Measurements from ENCODE around the gene SGCE. TPM values are rescaled to one million over a fixed set of nuclear protein-coding genes. Genes with fewer than 3 reads are reported as not detected.

The SGCE gene
- total and polyA plus RNA-seq, 9 of the 15 experiments (the other 6 are each of a cell fraction or from before 2014, with no cell fraction given) = 0.09 to 0.46 (median 0.28) TPM; not detected in 5

DNA sequence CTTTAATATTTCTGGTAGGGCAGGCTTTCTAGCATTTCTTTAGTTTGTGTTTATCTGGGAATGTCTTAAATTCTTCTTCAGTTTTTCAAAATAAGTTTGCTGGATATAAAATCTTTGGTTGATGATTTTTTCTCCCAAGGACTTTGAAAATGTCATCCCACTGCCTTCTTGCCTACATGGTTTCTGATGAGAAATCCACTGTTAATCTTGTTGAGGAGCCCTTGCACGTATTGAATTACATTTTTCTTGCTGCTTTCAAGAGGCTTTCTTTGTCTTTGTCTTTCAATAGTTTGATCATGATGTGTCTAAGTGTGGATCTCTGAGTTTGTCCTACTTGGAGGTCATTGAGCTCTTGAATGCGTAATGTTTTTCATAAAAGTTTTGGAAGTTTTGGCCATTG is 80.3 kb downstream of the SGCE start:
- no peak for TF ChIP-seq ZNF408 (CRISPR knock-in tag; IDR thresholded peaks at IDR 0.05; ENCODE audit: low read depth)
- no peak for TF ChIP-seq SIX5 (IDR thresholded peaks at IDR 0.05; ENCODE audit: borderline replicate concordance in 1 of 2, insufficient read depth in 1 of 2, low read depth in 1 of 2, low read length in 2 of 2)
- no peak for TF ChIP-seq KLF6 (CRISPR knock-in tag; IDR thresholded peaks at IDR 0.05; ENCODE audit: borderline replicate concordance)
- TF ChIP-seq SRSF9 (IDR thresholded peaks at IDR 0.05; ENCODE audit: borderline replicate concordance, low read depth, low read length) = no peak
- TF ChIP-seq FOXA3 (CRISPR knock-in tag; conservative IDR thresholded peaks at IDR 0.05 in 1 of 2, IDR thresholded peaks at IDR 0.05 in 1 of 2) = no peak
- TF ChIP-seq, protein P1, sequence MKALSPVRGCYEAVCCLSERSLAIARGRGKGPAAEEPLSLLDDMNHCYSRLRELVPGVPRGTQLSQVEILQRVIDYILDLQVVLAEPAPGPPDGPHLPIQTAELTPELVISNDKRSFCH (CRISPR knock-in tag; IDR thresholded peaks at IDR 0.05) = no peak
- TF ChIP-seq, protein P1 (tag; IDR thresholded peaks at IDR 0.05) = no peak
- TF ChIP-seq STAG1 (CRISPR knock-in tag; IDR thresholded peaks at IDR 0.05; ENCODE audit: borderline replicate concordance) = no peak
- no peak for TF ChIP-seq EP400 (IDR thresholded peaks at IDR 0.05)
- TF ChIP-seq JUND (IDR thresholded peaks at IDR 0.05; ENCODE audit: borderline replicate concordance, low read depth, low read length) = no peak
- no peak for TF ChIP-seq JUND (tag; IDR thresholded peaks at IDR 0.05; ENCODE audit: borderline replicate concordance, low read depth, low read length)
- TF ChIP-seq HNRNPK (IDR thresholded peaks at IDR 0.05; ENCODE audit: low read depth, low read length, poor library complexity, severe bottlenecking) = no peak
- no peak for TF ChIP-seq KAT8 (IDR thresholded peaks at IDR 0.05; ENCODE audit: low read depth)
- TF ChIP-seq, protein P2, sequence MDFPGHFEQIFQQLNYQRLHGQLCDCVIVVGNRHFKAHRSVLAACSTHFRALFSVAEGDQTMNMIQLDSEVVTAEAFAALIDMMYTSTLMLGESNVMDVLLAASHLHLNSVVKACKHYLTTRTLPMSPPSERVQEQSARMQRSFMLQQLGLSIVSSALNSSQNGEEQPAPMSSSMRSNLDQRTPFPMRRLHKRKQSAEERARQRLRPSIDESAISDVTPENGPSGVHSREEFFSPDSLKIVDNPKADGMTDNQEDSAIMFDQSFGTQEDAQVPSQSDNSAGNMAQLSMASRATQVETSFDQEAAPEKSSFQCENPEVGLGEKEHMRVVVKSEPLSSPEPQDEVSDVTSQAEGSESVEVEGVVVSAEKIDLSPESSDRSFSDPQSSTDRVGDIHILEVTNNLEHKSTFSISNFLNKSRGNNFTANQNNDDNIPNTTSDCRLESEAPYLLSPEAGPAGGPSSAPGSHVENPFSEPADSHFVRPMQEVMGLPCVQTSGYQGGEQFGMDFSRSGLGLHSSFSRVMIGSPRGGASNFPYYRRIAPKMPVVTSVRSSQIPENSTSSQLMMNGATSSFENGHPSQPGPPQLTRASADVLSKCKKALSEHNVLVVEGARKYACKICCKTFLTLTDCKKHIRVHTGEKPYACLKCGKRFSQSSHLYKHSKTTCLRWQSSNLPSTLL (IDR thresholded peaks at IDR 0.05) = no peak
- TF ChIP-seq RAD51 (IDR thresholded peaks at IDR 0.05; ENCODE audit: borderline replicate concordance, low read depth) = no peak
- no peak for TF ChIP-seq HMG20B (CRISPR knock-in tag; IDR thresholded peaks at IDR 0.05)
- no peak for TF ChIP-seq ZNF644 (tag; IDR thresholded peaks at IDR 0.05; ENCODE audit: low read depth)
- no peak for TF ChIP-seq ZNF764 (CRISPR knock-in tag; IDR thresholded peaks at IDR 0.05; ENCODE audit: low read depth)
- TF ChIP-seq SMARCE1 (IDR thresholded peaks at IDR 0.05) = no peak
- TF ChIP-seq, protein P3, sequence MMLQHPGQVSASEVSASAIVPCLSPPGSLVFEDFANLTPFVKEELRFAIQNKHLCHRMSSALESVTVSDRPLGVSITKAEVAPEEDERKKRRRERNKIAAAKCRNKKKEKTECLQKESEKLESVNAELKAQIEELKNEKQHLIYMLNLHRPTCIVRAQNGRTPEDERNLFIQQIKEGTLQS (IDR thresholded peaks at IDR 0.05) = no peak
- TF ChIP-seq, protein P3 (CRISPR knock-in tag; conservative IDR thresholded peaks at IDR 0.05) = no peak
- H3K9me1 ChIP-seq (ENCODE audit: control insufficient read depth, insufficient read depth, low read length) = no peaks in the 10 kb centered on the region
- H3K27me3 ChIP-seq (ENCODE audit: control insufficient read depth in 2 of 2, insufficient read depth in 2 of 2, low read length in 2 of 2) = no peaks in the 10 kb centered on the region
- CTCF ChIA-PET (ENCODE audit: low intra/inter-chr PET ratio) = no interaction called here
- H2AFZ ChIP-seq (ENCODE audit: low read depth, low read length) = no peak overlapping the region
- no TSS peak for BruUV-seq (replicated peaks)
- H3K27ac ChIP-seq (ENCODE audit: extremely low read depth, low read depth, low read length) = no peak overlapping the region
- no peak overlapping the region for H3K4me3 ChIP-seq
- POLR2A ChIA-PET = interaction anchor here (0.6 kb wide), 1 partner anchor 445 kb away, joined by 3 read pairs; no protein-coding TSS in a partner anchor
- no peaks in the 10 kb centered on the region for H3K36me3 ChIP-seq (ENCODE audit: control insufficient read depth, insufficient read depth, low read length)
- no peaks in the 10 kb centered on the region for H4K20me1 ChIP-seq (replicated peaks; ENCODE audit: control insufficient read depth, insufficient read depth, low read length)
- H3K9me3 ChIP-seq (replicated peaks; ENCODE audit: control insufficient read depth, insufficient read depth, low read depth, low read length) = no peaks in the 10 kb centered on the region
- 0% methylated on average over 2 of the region's 2 CpGs for WGBS (ENCODE audit: insufficient coverage, low coverage, missing lambda C conversion rate)
- intact Hi-C loops (cut with micrococcal nuclease) (no loop called here), in situ Hi-C loops (cut with MboI) (no loop called here)
- H3K4me2 ChIP-seq (ENCODE audit: insufficient read depth, low read length) = no peak overlapping the region
- DNase-seq (ENCODE audit: extremely low read depth in 1 of 4, low spot score in 3 of 4) (no peak), FAIRE-seq (no peak), ATAC-seq (no peak)
- no peaks in the 10 kb centered on the region for H3K79me2 ChIP-seq (ENCODE audit: control insufficient read depth, insufficient read depth, low read length)
- no peak overlapping the region for H3K9ac ChIP-seq (ENCODE audit: insufficient read depth in 1 of 2, low read depth in 2 of 2, low read length in 2 of 2)
- no peaks in the 10 kb centered on the region for H3K4me1 ChIP-seq (replicated peaks in 1 of 2; ENCODE audit: control insufficient read depth in 2 of 2, insufficient read depth in 2 of 2, low read length in 2 of 2)
